GM19351 (cell line): ENCODE measurements around the gene PRKAG2.

Source experiments
- ATAC-seq: cut with Tn5 transposase; IDR thresholded peaks from one replicate; pipeline ENCODE4 v1.9.1; 2021; ENCODE audit warnings: mild to moderate bottlenecking, moderate library complexity; ENCODE audit not compliant: unreplicated experiment

The PRKAG2 gene

DNA sequence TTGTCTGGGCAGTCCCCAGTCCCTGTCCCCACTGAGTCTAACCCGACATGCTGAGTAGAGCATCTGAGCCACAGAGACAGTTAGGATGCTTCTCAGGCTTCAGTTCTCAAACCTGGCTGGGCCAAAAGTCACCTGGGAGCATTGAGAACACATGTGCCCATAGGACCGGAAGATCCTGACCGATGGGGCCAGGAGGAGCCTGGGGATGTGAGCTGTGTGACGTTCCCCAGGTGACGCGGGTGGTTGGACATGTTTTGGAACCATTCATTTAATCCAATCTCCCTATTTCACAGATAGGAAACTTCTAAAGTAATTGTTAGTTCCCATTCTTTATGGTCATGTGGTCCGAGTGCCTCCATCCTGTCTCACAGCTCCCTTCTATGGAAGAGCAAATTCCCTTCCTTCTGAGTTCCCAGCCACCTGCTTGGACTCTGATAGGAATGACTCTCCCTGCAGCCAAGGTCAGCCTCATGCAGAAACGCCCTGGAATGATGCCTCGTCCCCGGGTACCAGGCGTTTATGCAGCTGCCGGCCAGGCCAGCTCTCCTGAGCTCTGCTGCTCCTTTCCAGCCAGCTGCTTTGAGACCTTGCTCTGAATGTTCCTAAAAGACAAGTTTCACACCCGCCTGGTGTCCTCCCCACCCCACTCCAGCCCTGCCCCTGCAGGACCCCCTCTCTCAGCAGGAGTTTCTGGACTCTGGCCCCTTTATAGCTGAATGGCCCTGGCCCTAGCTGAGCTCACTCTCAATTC lies 190.7 kb downstream of the PRKAG2 start:
- ATAC-seq: no peak

- ATAC-seq: no peak
Measured at GRCh38 chr7:151684408-151685175, 192.3 kb downstream of the PRKAG2 start.

- ATAC-seq: no peak
Measured at GRCh38 chr7:151683615-151684407, 193.1 kb downstream of the PRKAG2 start.

DNA sequence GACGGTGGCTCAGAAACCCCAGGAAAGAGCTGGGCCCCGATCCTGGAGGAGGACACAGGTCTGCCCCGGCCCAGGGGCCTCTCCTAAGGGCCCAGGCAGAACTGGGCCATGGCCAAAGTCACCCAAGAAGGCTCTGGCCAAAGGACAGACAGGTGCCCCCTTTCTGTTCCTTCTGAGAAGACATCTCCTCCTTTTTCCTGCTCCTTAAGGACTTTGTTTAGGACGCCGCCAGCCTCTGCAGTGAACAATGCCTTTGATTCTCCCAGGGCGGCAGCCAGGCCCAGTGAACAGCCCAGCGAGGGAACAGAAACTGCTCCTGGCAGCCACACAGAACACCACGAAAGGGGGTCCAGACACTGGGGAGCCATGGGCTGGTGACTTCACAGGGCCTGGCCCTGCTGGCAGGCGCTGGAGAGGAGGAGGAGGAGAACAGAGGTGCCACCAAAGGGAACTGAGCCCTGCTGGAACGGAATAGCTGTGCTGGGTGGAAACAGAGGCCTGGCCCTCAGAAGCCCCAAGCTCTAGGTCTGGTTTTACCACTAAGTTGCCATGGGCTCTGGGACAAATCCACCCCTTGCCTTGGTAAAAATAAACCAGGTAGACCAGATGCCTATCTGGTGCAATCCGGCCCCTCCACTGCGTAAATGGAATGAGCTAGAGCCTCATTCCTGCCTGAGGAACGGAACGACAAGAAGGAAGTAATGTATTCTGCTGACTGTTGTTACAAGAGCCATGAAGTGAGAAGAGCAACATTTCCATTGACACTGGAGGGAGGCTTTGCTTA lies 193.9 kb downstream of the PRKAG2 start:
- no peak for ATAC-seq

GRCh38 chr7:151681726-151682125 lies 195.2 kb downstream of the PRKAG2 start:
- ATAC-seq: no peak

GRCh38 chr7:151680810-151681209 lies 196.1 kb downstream of the PRKAG2 start:
- no peak for ATAC-seq

DNA sequence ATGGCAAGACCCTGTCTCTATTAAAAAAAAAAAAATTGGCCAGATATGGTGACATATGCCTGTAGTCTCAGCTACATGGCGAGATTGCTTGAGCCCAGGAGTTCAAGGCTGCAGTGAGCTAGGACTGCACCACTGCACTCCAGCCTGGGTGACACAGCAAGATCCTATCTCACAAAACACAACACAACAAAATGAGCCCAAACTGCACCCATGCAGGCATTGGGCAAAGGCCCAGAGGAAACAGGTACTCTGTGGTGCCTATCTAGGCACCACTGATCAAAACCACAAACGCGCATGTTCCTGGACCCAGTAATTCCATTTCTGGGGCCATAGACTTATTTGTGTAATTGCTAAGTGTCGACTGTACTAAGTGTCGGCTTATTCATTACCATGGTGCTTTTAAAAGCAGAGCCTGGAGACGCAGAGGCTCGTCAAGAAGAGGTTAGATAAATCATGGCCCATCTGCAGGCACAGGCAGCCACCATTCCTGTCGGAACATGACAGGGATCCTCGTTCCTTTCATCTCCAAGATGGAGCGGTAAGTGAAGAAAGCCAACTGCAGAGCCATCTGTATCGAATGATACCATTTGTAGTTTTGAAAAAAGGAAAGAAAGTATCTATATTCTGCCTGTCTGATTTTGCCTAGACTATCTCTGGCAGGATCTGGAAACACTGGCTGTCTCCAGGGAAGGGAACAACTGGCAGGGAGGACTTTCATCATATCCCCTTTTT lies 196.9 kb downstream of the PRKAG2 start:
- no peak for ATAC-seq

DNA sequence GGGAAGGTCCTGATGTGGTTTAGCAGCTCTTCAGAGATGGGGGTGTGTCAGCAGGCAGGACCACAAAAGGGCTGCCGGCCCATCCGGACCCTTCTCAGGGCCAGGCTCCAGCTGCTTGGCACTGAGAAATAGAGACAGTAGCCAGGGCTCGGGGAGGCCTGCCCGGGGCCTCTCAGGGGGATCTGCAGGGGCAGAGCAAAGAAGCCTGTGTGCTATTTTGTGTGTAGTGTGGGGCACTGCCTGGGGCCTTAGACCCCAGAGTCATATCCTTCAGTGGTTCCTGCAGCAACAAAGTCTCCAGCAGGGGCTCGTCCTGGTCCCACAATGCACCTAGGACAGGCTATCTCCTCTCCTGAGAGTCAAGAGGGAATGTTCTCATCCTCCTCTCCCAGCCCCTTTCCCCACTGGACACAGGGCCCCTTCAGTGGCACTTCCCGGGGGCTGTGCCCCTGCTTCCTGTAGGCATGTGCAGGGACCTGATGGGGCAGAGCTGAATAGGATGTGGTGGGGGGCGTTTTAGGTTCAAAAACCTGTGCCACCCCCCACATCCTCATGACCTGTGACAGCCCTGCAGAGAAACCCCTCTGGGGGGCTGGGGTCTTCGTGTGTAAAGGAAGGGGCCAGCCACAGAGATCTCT lies 197.7 kb downstream of the PRKAG2 start:
- ATAC-seq: no peak

- ATAC-seq: no peak
Measured at GRCh38 chr7:151678227-151678604, 198.7 kb downstream of the PRKAG2 start.

GRCh38 chr7:151677581-151678226 lies 199.2 kb downstream of the PRKAG2 start:
- ATAC-seq: no peak

DNA sequence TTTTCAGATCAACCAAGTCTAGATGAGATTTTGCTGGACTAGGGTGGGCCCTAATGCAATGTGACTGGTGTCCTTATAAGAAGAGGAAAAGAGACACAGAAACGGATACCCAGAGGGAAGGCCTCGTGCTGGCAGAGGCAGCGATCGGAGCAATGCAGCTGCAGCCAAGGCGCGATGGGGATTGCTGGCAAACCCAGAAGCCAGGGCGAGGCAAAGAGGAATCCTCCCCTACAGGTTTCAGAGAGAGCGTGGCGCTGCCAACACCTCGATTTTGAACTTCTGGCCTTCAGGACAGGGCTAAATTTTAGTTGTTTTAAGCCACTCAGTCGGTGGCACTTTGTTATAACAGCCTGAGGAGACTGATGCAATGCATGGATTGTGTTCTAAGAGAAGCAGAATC lies 200.2 kb downstream of the PRKAG2 start:
- no peak for ATAC-seq

- ATAC-seq: no peak
Measured at GRCh38 chr7:151675196-151675920, 201.6 kb downstream of the PRKAG2 start.

- ATAC-seq: no peak
Measured at GRCh38 chr7:151674161-151674920, 202.6 kb downstream of the PRKAG2 start.

DNA sequence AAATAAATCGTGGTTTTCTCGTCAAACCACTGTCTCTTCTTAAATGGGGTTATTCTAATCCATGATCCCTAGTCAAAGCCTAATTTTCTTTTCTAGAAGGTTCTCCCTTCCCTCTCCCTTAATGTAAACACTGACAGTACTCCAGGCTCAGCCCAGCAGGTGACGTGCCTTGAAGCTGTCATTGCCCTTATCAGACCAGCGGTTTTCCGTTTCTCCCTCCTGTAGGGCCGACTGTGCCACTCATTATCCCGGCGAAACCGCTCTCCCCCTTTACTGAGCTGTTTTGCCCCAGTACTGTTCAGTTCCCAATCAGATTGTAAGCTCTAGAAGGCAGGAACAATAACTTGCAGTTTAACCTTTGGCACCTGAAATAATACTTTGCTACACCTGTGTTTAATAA lies 203.7 kb downstream of the PRKAG2 start:
- ATAC-seq: no peak

DNA sequence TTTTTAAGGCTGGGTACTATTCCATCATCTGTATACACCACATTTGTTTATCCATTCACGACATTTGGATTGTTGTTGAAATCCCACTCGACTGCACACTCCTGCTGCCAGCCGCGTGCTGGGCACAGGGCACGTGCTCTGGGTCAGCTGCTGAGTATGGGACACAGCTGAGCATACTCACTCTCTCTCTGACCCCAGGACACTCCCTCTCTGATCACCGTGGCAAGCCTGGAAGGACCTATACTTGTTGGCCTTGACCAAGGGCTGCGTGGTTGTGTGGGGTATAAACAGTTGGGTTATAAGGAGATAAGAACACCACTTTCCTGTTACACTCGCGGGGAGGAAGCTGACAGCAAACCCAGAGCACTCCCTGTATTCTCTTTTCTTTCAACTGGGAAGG lies 204.2 kb downstream of the PRKAG2 start:
- no peak for ATAC-seq

DNA sequence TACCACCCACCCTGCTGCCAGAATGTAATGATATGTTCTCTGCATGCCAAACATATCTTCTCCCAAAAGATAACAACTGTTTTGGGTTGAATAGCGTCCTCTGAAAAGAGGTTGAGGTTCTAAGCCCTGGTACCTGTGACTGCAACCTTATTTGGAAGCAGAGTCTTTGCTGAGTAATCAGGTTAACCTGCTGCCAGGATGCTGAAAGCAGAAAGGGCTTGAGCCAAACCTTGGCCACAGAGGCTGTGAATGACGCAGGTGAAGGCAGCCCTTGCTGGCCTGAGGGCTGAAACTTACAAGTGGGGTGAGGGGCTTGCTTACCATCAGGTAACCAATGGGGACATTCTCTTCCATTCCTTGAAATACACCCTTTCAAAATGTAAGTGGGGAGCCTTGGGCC lies 205.4 kb downstream of the PRKAG2 start:
- ATAC-seq: no peak

- ATAC-seq: no peak
Measured at GRCh38 chr7:151669762-151670161, 207.2 kb downstream of the PRKAG2 start.

DNA sequence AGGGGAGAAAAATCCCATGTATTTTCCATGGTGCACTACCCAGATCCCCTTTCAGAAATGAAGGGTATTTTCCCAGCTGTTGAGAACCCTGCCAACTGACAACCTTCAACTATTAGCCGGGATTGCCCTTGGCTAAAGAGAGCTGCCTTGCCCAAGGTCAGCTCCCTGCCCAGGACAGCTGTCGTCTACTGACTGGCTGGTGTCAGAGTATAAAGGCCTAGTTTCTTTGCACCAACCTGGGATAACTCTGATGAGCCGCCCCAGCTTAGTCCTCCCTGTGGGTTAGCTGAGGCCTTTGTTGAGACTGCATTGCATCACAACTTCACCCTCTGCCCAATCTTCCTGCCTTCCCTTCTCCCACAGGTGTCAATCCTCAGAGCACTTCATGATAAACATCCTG lies 210.0 kb downstream of the PRKAG2 start:
- ATAC-seq: no peak
